Hematopoietic multipotent progenitor cell treated with erythropoietin and hydrocortisone succinate and interleukin-3 and kit ligand, for 17 days (in vitro differentiated cells): ENCODE data around the gene UNC79.
A peak's percentile ranks its signal among the peaks of the same experiment; 100 is the strongest.

Source experiments
- DNase-seq: peaks from one replicate; pipeline ENCODE4 v3.0.0-alpha.2; 2015; ENCODE audit warnings: low spot score

UNC79 gene

DNA sequence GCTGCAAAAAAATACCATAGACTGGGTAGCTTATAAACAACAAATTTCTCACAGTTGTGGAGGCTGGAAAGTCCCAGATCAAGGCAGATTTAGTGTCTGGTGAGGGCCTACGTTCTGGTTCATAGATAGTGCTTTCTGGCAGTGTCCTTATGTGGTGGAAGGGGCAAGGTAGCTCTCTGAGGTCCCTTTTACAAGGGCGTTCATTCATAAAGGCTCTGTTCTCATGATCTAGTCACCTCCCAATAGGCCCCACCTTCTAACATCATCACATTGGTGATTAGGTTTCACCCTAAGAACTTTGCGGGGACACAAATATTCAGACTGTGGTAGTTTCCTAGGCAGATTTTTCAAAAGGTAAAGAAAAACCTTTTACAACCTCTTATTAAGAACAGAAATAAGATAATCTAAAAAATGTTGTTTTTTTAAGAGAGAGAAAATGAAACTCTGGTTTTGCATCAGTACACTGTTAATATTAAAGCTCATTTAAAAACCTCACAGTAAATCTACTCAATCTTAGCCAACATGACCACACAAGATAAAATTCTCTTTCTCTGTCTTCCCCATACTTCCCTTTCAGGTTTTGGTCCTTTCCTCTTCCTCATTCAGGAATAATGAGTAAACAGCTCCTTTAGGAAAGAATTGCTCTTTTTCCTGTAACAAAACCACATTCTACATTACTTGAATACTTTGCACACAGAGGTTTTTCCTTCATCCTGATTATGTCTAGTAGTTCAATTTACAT lies 117.5 kb downstream of the UNC79 start:
- no peak for DNase-seq

DNA sequence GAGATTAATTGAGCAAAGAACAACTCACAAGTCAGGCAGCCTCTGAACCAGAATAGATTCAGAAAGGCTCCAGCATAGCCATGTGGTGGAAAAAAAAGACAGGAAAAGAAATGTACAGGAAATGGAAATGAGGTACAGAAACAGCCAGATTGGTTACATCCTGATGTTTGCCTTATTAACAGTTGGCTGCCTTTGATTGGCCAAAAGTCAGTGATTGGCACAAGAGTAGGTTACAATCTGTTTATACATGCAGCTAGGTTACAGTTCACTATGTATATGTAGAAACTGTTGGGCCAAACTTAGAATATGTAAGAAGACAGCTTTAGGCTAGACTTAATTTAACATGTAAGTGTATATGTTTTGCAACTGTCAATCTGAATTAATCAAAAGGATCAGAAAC lies 118.9 kb downstream of the UNC79 start:
- no peak for DNase-seq

DNA sequence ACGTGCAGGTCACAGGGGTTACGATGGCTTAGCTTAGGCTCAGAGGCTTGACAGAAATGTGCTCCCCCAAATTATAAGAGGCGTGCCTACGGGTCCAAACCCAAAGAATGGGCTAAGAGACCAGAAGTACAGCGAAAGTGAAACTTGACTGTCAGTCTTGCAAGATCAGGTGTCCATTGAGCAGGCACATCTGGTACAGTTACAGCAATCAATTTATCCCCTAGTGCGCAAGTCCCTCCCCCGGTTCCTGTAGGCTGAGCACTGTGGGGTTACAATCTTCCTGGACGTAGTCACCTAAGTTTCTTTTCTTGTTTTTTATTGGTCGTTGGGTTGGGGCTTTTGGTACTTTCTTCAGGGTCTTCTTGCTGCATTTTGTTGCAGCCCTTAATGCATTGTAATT lies 134.2 kb downstream of the UNC79 start:
- DNase-seq, result no peak

DNA sequence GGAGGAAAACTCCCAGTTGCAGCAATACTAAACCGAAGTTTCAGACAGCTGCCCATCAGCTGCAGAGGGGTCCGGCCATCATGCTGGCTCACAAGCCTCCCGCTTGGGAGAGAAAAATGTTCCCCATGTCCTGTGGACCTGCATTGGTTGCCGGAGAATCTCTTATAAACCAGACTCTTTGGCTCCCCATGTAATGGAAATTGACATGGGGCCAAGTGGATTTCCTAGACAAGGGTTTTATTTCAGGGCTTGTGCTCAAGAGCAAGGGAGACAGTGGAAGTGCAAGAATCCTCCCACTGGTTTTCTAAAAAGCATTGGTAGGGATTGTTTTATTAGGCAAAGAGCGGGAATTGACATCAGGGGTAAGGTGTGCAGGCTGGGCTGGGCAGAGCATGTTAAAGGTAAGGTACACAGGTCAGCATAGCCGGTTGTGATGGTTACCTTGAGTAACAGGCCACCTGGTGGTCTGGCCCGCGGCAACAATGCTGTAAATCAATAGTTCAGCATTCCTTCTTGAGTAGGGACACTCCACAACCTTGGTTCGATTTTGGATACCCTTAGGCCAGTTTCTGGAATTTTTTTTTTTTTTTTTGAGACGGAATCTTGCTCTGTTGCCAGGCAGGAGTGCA lies 135.4 kb downstream of the UNC79 start:
- DNase-seq, result no peak

GRCh38 chr14:93571275-93571674 lies 140.5 kb downstream of the UNC79 start:
- DNase-seq, result no peak

DNA sequence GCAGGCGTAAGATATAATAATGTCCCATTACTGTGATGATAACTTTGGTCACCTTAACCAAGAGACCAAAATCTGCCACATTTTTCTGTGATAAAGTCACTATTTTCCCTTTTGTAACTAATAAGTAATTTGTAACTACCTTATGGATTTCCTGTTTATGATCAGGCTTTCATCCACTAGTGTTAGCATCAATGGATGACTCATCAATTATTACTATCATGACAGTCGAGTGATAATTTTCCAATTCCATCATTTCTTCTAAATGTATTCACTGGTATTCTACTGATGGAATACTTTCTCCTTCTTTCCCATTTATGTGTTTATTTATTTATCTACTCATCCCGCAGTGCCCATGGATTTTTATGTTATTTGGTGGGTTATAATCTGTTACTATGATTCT lies 148.4 kb downstream of the UNC79 start:
- no peak for DNase-seq

DNA sequence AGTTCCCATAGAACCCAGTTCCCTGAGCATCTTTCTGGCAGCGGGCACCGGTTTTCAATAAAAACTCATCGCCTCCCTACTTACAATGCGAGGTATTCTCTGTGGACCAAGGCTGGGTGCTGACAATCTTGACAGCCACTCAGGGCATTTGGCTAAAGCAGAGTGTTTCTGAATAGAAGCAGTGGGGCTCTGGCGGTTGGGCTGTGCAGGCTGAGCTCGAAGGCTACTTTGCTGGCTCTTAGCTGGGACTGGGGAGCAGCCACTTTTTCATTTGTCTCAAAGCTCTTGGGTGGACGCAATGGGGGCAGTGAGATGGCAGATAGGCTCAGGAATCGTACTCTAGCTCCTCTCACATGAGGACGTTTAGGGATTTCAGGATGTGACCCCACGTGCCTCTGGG lies 151.8 kb downstream of the UNC79 start:
- DNase-seq, result no peak

- no peak for DNase-seq
Measured at GRCh38 chr14:93587330-93587729, 156.6 kb downstream of the UNC79 start.

DNA sequence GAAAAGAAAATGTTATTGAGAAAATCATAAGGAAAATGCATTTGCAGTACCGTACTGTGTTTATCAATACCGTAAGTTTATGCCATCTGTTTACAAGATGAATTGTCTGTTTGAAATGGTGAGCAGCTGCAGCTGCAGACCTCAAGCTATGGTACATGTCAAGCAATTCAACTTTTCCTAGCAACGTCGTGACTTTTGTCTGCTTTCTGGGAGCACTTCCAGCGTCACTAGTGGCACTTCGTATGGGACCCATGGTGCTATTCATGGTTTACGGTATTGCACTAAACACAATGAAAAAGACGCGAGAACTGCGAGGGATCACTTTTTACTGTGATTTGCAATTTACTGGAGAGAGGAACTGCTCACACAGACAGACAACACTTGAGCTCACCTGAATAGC lies 160.8 kb downstream of the UNC79 start:
- DNase-seq, result no peak

- no peak for DNase-seq
Measured at GRCh38 chr14:93592786-93593185, 162.0 kb downstream of the UNC79 start.

DNA sequence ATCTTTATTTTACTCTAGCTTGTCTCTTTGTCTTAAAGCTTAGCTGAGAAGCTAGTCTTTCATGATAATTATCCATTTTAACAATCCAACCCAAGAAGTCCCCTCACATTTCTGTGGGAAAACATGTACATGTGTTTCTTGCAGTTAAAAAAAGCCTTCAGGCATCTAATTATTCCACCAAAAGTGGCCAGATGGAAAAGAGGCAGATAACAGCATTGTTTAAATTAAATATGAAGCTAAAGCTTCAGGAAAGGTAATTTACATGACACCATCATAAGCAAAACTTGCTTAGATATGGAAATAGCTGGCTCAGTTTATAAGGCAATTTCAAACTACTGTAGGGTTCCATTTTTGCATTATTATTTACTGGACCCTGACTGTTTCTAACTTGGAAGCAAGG lies 175.4 kb downstream of the UNC79 start:
- DNase-seq, result no peak

DNA sequence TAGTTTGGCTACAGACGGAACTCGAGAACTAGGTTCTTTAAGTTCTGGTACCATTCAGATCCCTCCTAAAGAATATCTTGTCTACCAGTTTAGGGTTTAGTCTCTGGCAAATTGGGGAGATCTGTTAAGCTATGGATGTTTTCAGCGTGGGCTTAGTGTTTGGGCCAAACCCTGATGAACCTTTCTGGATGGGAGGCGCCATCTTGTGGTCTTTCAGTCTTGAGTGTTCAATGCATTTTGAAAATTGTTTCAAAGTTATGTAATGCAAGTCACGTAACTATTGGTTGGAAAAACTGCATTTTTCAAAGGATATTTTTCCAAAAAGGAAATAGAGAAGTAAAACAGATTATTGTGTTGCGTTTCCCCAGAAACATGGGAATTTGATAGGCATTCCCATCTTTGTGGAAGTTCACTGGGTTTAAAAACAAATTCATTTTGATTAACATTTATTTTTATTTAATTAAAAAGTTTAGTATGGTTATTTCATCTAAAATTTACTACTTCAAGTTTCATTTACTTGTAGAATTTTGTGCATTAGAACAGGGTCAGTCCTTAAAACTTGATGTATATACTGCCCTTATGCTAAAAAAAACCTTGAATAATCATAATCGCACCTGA lies 188.5 kb downstream of the UNC79 start:
- peak; percentile 19 for DNase-seq

- DNase-seq, result no peak
Measured at GRCh38 chr14:93628048-93628447, 197.3 kb downstream of the UNC79 start.

DNA sequence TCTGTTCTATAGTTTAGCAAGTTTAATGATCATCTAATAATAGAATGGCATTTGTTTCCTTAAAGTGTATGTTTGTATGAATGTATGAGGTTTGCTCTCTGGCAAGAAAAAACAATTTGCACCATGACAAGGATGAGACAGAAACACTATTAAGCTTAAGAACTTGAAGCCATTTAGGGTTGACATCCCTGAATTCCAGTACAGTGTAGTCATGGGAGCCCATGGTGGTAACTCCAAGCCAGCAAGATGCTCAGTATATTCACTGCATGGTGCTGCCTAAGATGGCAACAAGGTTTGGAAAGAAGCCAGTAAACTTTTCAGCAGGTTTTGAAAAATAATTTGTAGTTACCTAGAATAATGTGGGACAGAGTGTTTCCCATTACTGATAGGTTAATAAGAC lies 198.9 kb downstream of the UNC79 start:
- no peak for DNase-seq

DNA sequence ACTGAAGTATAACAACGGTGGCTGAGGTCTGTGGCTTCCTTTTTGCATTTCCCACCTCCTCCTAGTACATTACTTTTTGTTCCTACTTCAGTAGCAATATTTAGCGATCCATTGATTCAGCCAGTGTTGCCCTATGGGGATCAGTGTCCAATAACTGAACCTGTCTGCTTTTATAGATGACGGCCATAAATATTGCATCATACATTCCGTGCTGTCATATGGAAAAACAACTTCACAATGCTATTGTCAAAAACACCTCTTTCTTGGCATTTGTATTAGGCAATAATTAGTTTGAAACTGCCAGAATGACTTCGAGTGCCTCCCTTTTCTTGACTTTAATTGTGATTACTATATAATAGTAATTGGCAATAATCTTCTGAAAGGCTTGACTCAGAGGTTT lies 208.1 kb downstream of the UNC79 start:
- no peak for DNase-seq

DNA sequence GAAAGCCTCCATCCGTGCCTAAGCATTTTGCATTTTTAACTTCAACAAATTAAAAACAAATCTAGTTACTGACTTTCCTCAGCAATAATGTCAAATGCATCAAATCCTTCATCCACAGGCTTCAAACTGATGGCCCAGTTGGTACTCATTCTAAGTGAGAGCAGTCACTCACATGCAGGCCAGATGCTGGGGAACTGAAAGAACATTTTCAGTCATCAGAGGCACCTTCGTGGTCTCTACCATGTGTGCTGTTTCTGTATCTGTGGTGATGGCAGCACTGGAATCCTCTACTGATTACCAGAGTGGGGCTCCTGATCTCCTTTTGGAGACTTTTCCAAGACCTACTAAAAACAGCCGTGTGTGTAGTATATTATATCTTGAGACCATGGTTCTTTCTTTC lies 212.4 kb downstream of the UNC79 start:
- DNase-seq, result no peak

- no peak for DNase-seq
Measured at GRCh38 chr14:93643676-93644075, 212.9 kb downstream of the UNC79 start.

- no peak for DNase-seq
Measured at GRCh38 chr14:93645200-93645599, 214.5 kb downstream of the UNC79 start.

- DNase-seq, result no peak
Measured at GRCh38 chr14:93648440-93649168, 217.9 kb downstream of the UNC79 start.

- no peak for DNase-seq
Measured at GRCh38 chr14:93654599-93654998, 223.9 kb downstream of the UNC79 start.

GRCh38 chr14:93655078-93655750 lies 224.5 kb downstream of the UNC79 start:
- DNase-seq, result peak; percentile 45

GRCh38 chr14:93657875-93658274 lies 227.1 kb downstream of the UNC79 start:
- no peak for DNase-seq
